ENCODE measurements around the gene KCNK6. TPM values are rescaled to one million over a fixed set of nuclear protein-coding genes. Genes with fewer than 3 reads are reported as not detected.
A peak's percentile ranks its signal among the peaks of the same experiment; 100 is the strongest.
"Not testable (repeated sequence)": the region's sequence is repeated elsewhere in the genome, so short reads cannot be mapped to it uniquely, and the experiment has no call there.

KCNK6 gene
- total RNA-seq, 1 donor from 2014 or later: 13.1 TPM

GRCh38 chr19:38337360-38337653 lies 17.7 kb downstream of the KCNK6 start:
- ATAC-seq: no peak
- Histone ChIP-seq H3K4me3 (peak overlapping the region; percentile 79), H3K36me3 (no peaks in the 10 kb centered on the region), H3K9me3 (no peaks in the 10 kb centered on the region), H3K27ac (peak overlapping the region; percentile 73), H3K4me1 (peaks cover 17% of the 10 kb centered on the region), H3K27me3 (no peaks in the 10 kb centered on the region)
- TF ChIP-seq CTCF (IDR thresholded peaks at IDR 0.05): no peak
- DNase-seq: no peak
- intact Hi-C loops (cut with DNase I): no loop called here

GRCh38 chr19:38339011-38339410 lies 19.4 kb downstream of the KCNK6 start:
- H3K4me3 ChIP-seq; H3K27me3 ChIP-seq; H3K27ac ChIP-seq; DNase-seq; intact Hi-C loops (cut with DNase I); ATAC-seq; H3K36me3 ChIP-seq; H3K9me3 ChIP-seq: not testable (repeated sequence)
- H3K4me1 ChIP-seq: peaks cover 17% of the 10 kb centered on the region

- H3K36me3 ChIP-seq: no peaks in the 10 kb centered on the region
- H3K27ac ChIP-seq: no peak overlapping the region
- no peaks in the 10 kb centered on the region for H3K9me3 ChIP-seq
- intact Hi-C loops (cut with DNase I): no loop called here
- H3K4me1 ChIP-seq: peaks cover 13% of the 10 kb centered on the region
- H3K4me3 ChIP-seq: no peak overlapping the region
- no peak for TF ChIP-seq CTCF (IDR thresholded peaks at IDR 0.05)
- H3K27me3 ChIP-seq: no peaks in the 10 kb centered on the region
- DNase-seq (no peak), ATAC-seq (no peak)
Measured at GRCh38 chr19:38340927-38341326, 21.3 kb downstream of the KCNK6 start.

DNA sequence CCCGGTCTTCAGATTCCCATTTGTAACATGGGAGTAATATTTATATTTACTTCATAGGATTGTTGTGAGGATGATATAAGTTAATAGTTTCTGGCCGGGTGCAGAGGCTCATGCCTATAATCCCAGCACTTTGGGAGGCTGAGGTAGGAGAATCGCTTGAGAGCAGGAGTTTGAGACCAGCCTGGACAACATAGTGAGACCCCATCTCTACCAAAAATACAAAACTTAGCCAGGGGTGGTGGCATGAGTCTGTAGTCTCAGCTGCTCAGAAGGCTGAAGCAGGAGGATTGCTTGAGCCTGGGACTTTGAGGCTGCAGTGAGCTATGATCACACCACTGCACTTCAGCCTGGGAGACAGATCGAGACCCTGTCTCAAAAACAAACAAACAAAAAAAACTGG lies 27.2 kb downstream of the KCNK6 start:
- ATAC-seq: no peak
- TF ChIP-seq CTCF (IDR thresholded peaks at IDR 0.05): no peak
- intact Hi-C loops (cut with DNase I): no loop called here
- Histone ChIP-seq H3K9me3 (no peaks in the 10 kb centered on the region), H3K27ac (no peak overlapping the region), H3K27me3 (no peaks in the 10 kb centered on the region), H3K36me3 (no peaks in the 10 kb centered on the region), H3K4me3 (no peak overlapping the region), H3K4me1 (no peaks in the 10 kb centered on the region)
- DNase-seq: no peak

- Histone ChIP-seq H3K27me3 (peaks cover 4% of the 10 kb centered on the region), H3K36me3 (no peaks in the 10 kb centered on the region), H3K4me1 (no peaks in the 10 kb centered on the region), H3K27ac (no peak overlapping the region), H3K9me3 (no peaks in the 10 kb centered on the region), H3K4me3 (no peak overlapping the region)
- ATAC-seq (no peak), DNase-seq (no peak)
- intact Hi-C loops (cut with DNase I): no loop called here
- TF ChIP-seq CTCF (IDR thresholded peaks at IDR 0.05): no peak
Measured at GRCh38 chr19:38350883-38351282, 31.2 kb downstream of the KCNK6 start.

GRCh38 chr19:38351865-38352395 lies 32.3 kb downstream of the KCNK6 start:
- Histone ChIP-seq H3K27ac (no peak overlapping the region), H3K27me3 (peaks cover 4% of the 10 kb centered on the region), H3K4me3 (no peak overlapping the region), H3K9me3 (no peaks in the 10 kb centered on the region), H3K36me3 (no peaks in the 10 kb centered on the region), H3K4me1 (no peaks in the 10 kb centered on the region)
- DNase-seq (no peak), ATAC-seq (peak; percentile 37)
- TF ChIP-seq CTCF (IDR thresholded peaks at IDR 0.05): no peak
- intact Hi-C loops (cut with DNase I): no loop called here
